ENCODE measurements around the gene ARL8A.
"Not testable (repeated sequence)": the region's sequence is repeated elsewhere in the genome, so short reads cannot be mapped to it uniquely, and the experiment has no call there.

DNA sequence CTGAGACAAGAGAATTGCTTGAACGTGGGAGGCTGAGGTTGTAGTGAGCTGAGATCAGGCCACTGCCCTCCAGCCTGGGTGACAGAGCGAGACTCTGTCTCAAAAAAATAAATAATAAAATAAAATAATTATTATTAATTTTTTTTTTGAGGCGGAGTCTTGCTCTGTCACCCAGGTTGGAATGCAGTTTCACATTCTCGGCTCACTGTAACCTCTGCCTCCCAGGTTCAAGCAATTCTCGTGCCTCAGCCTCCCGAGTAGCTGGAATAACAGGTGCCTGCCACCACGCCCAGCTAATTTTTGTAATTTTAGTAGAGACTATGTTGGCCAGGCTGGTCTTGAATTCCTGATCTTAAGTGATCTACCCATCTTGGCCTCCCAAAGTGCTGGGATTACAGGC is 32.9 kb downstream of the ARL8A start:
- TF ChIP-seq, protein P1, sequence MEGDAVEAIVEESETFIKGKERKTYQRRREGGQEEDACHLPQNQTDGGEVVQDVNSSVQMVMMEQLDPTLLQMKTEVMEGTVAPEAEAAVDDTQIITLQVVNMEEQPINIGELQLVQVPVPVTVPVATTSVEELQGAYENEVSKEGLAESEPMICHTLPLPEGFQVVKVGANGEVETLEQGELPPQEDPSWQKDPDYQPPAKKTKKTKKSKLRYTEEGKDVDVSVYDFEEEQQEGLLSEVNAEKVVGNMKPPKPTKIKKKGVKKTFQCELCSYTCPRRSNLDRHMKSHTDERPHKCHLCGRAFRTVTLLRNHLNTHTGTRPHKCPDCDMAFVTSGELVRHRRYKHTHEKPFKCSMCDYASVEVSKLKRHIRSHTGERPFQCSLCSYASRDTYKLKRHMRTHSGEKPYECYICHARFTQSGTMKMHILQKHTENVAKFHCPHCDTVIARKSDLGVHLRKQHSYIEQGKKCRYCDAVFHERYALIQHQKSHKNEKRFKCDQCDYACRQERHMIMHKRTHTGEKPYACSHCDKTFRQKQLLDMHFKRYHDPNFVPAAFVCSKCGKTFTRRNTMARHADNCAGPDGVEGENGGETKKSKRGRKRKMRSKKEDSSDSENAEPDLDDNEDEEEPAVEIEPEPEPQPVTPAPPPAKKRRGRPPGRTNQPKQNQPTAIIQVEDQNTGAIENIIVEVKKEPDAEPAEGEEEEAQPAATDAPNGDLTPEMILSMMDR (IDR thresholded peaks at IDR 0.05): not testable (repeated sequence)
- not testable (repeated sequence) for TF ChIP-seq POLR2AphosphoS5, POLR2A, EP300 (IDR thresholded peaks at IDR 0.05)
